T-helper 17 cell (primary cell): ENCODE data around the gene CYB5D1. TPM values are rescaled to one million over a fixed set of nuclear protein-coding genes. Genes with fewer than 3 reads are reported as not detected.
"Not testable (repeated sequence)": the region's sequence is repeated elsewhere in the genome, so short reads cannot be mapped to it uniquely, and the experiment has no call there.

Source experiments
- ATAC-seq: fragments of 150-1000 bp; cut with Tn5 transposase; 2 replicates; pipeline ENCODE4 v1.10.0; 2021; ENCODE audit warnings: mild to moderate bottlenecking, moderate library complexity
- DNase-seq, 3 donors: peaks; one replicate each; pipeline versions ENCODE4 v3.0.0 to v3.0.0-alpha.2; 2020 to 2021
- H3K9me3 ChIP-seq: one replicate; pipeline ENCODE4 v1.7.0; 2013; ENCODE audit warnings: low read length, mild to moderate bottlenecking; ENCODE audit not compliant: control insufficient read depth, poor library complexity, severe bottlenecking
- H3K27ac Mint-ChIP-seq: one replicate; pipeline ENCODE4 v1.8.0; 2022; ENCODE audit warnings: mild to moderate bottlenecking, moderate library complexity, mixed read lengths
- H3K27me3 Mint-ChIP-seq: one replicate; pipeline ENCODE4 v1.8.0; 2022; ENCODE audit warnings: mixed read lengths
- H3K36me3 Mint-ChIP-seq: one replicate; pipeline ENCODE4 v1.8.0; 2022; ENCODE audit warnings: low read depth, mixed read lengths
- H3K4me1 Mint-ChIP-seq: one replicate; pipeline ENCODE4 v1.8.0; 2022; ENCODE audit warnings: mild to moderate bottlenecking, mixed read lengths
- H3K4me3 Mint-ChIP-seq: one replicate; pipeline ENCODE4 v1.8.0; 2022; ENCODE audit warnings: mild to moderate bottlenecking, moderate library complexity, mixed read lengths
- total RNA-seq, 4 donors: library from RNA in 2 of 4; stranded (reverse) in 2 of 4; gene quantifications; one replicate each; pipeline ENCODE4 v1.2.3 and lab custom pipeline; 2022 to 2026

Gene CYB5D1
- total RNA-seq, 2 donors from 2014 or later, result 9.3 to 14.9 TPM

GRCh38 chr17:7862692-7863437, 5.1 kb downstream of the CYB5D1 start:
- peak in 1 of 3 donors; percentile 39 for DNase-seq
- no peak overlapping the region for H3K4me3 Mint-ChIP-seq
- peak overlapping the region; percentile 57 for H3K27ac Mint-ChIP-seq
- no peaks in the 10 kb centered on the region for H3K27me3 Mint-ChIP-seq
- peaks cover 30% of the 10 kb centered on the region for H3K4me1 Mint-ChIP-seq
- no peak for ATAC-seq
- H3K36me3 Mint-ChIP-seq, result peaks cover 6% of the 10 kb centered on the region
- no peaks in the 10 kb centered on the region for H3K9me3 ChIP-seq

- H3K27ac Mint-ChIP-seq, H3K27me3 Mint-ChIP-seq, H3K4me3 Mint-ChIP-seq, H3K36me3 Mint-ChIP-seq, ATAC-seq, DNase-seq, H3K9me3 ChIP-seq: not testable (repeated sequence)
- H3K4me1 Mint-ChIP-seq, result peaks cover 36% of the 10 kb centered on the region
Observed at GRCh38 chr17:7864384-7864783, 6.6 kb downstream of the CYB5D1 start.

GRCh38 chr17:7864995-7865650, 7.3 kb downstream of the CYB5D1 start:
- H3K4me3 Mint-ChIP-seq, result no peak overlapping the region
- ATAC-seq (no peak), DNase-seq (no peak)
- H3K9me3 ChIP-seq, result no peaks in the 10 kb centered on the region
- H3K36me3 Mint-ChIP-seq, result peaks cover 3% of the 10 kb centered on the region
- H3K4me1 Mint-ChIP-seq, result peaks cover 31% of the 10 kb centered on the region
- H3K27ac Mint-ChIP-seq, result no peak overlapping the region
- H3K27me3 Mint-ChIP-seq, result no peaks in the 10 kb centered on the region

- Mint-ChIP-seq H3K36me3 (no peaks in the 10 kb centered on the region), H3K4me3 (peak overlapping the region; percentile 89), H3K27me3 (no peaks in the 10 kb centered on the region), H3K27ac (peak overlapping the region; percentile 95), H3K4me1 (peaks cover 24% of the 10 kb centered on the region)
- H3K9me3 ChIP-seq, result no peaks in the 10 kb centered on the region
- DNase-seq (no peak), ATAC-seq (peak; percentile 91)
Observed at GRCh38 chr17:7867881-7868329, 10.1 kb downstream of the CYB5D1 start.

GRCh38 chr17:7873051-7873450, 15.2 kb downstream of the CYB5D1 start:
- Mint-ChIP-seq H3K4me3 (no peak overlapping the region), H3K27ac (no peak overlapping the region), H3K36me3 (peaks cover 11% of the 10 kb centered on the region), H3K4me1 (peaks cover 35% of the 10 kb centered on the region), H3K27me3 (no peaks in the 10 kb centered on the region)
- no peak for DNase-seq
- ATAC-seq, result no peak
- no peaks in the 10 kb centered on the region for H3K9me3 ChIP-seq

GRCh38 chr17:7875804-7876370, 18.1 kb downstream of the CYB5D1 start:
- peaks cover 11% of the 10 kb centered on the region for H3K36me3 Mint-ChIP-seq

GRCh38 chr17:7878234-7878633, 20.4 kb downstream of the CYB5D1 start:
- Mint-ChIP-seq H3K27ac (no peak overlapping the region), H3K27me3 (no peaks in the 10 kb centered on the region), H3K4me1 (peaks cover 23% of the 10 kb centered on the region), H3K36me3 (peaks cover 11% of the 10 kb centered on the region), H3K4me3 (no peak overlapping the region)
- ATAC-seq (no peak), DNase-seq (no peak)
- no peaks in the 10 kb centered on the region for H3K9me3 ChIP-seq

More at GRCh38 chr17:7875804-7876370, 18.1 kb downstream of the CYB5D1 start:
- peak overlapping the region; percentile 79 for H3K27ac Mint-ChIP-seq
- no peak overlapping the region for H3K4me3 Mint-ChIP-seq
- no peak for DNase-seq
- no peak for ATAC-seq
- peaks cover 27% of the 10 kb centered on the region for H3K4me1 Mint-ChIP-seq
- no peaks in the 10 kb centered on the region for H3K27me3 Mint-ChIP-seq
- H3K9me3 ChIP-seq, result no peaks in the 10 kb centered on the region

- Mint-ChIP-seq H3K27ac (no peak overlapping the region), H3K4me3 (no peak overlapping the region), H3K27me3 (no peaks in the 10 kb centered on the region), H3K4me1 (peaks cover 11% of the 10 kb centered on the region), H3K36me3 (peaks cover 5% of the 10 kb centered on the region)
- ATAC-seq, result no peak
- DNase-seq, result no peak
- no peaks in the 10 kb centered on the region for H3K9me3 ChIP-seq
Observed at GRCh38 chr17:7880076-7880868, 22.5 kb downstream of the CYB5D1 start.

- no peak overlapping the region for H3K4me3 Mint-ChIP-seq
- DNase-seq, result no peak
- peaks cover 9% of the 10 kb centered on the region for H3K4me1 Mint-ChIP-seq
- peaks cover 4% of the 10 kb centered on the region for H3K36me3 Mint-ChIP-seq
- H3K9me3 ChIP-seq, result no peaks in the 10 kb centered on the region
- no peaks in the 10 kb centered on the region for H3K27me3 Mint-ChIP-seq
- H3K27ac Mint-ChIP-seq, result no peak overlapping the region
- no peak for ATAC-seq
Observed at GRCh38 chr17:7881276-7882054, 23.7 kb downstream of the CYB5D1 start.

- ATAC-seq (no peak), DNase-seq (no peak)
Observed at GRCh38 chr17:7882068-7882467, 24.3 kb downstream of the CYB5D1 start.

GRCh38 chr17:7882629-7883028, 24.8 kb downstream of the CYB5D1 start:
- Mint-ChIP-seq H3K27me3 (no peaks in the 10 kb centered on the region), H3K27ac (no peak overlapping the region), H3K4me3 (no peak overlapping the region), H3K36me3 (peaks cover 3% of the 10 kb centered on the region), H3K4me1 (peaks cover 9% of the 10 kb centered on the region)
- ATAC-seq, result no peak
- H3K9me3 ChIP-seq, result no peaks in the 10 kb centered on the region
- no peak for DNase-seq

More at GRCh38 chr17:7882068-7882467, 24.3 kb downstream of the CYB5D1 start:
- no peaks in the 10 kb centered on the region for H3K27me3 Mint-ChIP-seq
- peaks cover 10% of the 10 kb centered on the region for H3K4me1 Mint-ChIP-seq
- no peak overlapping the region for H3K27ac Mint-ChIP-seq
- H3K36me3 Mint-ChIP-seq, result peaks cover 3% of the 10 kb centered on the region
- H3K4me3 Mint-ChIP-seq, result no peak overlapping the region
- no peaks in the 10 kb centered on the region for H3K9me3 ChIP-seq

- peak in 1 of 3 donors; percentile 26 for DNase-seq
- Mint-ChIP-seq H3K27ac (no peak overlapping the region), H3K4me3 (peak overlapping the region; percentile 87), H3K27me3 (no peaks in the 10 kb centered on the region), H3K36me3 (peaks cover 3% of the 10 kb centered on the region), H3K4me1 (peaks cover 9% of the 10 kb centered on the region)
- ATAC-seq, result no peak
- no peaks in the 10 kb centered on the region for H3K9me3 ChIP-seq
Observed at GRCh38 chr17:7883781-7884386, 26.1 kb downstream of the CYB5D1 start.
